Measurements from ENCODE around the gene USP24. TPM values are rescaled to one million over a fixed set of nuclear protein-coding genes. Genes with fewer than 3 reads are reported as not detected.

Gene USP24
- total and polyA plus RNA-seq, 10 of the 15 experiments (the other 5 are each of a cell fraction or from before 2014, with no cell fraction given): 4.6 to 36.5 (median 25.3) TPM

- Histone ChIP-seq H2AFZ (ENCODE audit: control insufficient read depth, low read depth, low read length) (no peak overlapping the region), H3K4me2 (ENCODE audit: control insufficient read depth, insufficient read depth) (no peak overlapping the region), H4K20me1 (ENCODE audit: control insufficient read depth, insufficient read depth) (no peaks in the 10 kb centered on the region), H3K36me3 (ENCODE audit: control insufficient read depth in 2 of 2, insufficient read depth in 2 of 2, low read length in 1 of 2) (no peaks in the 10 kb centered on the region), H3K27me3 (replicated peaks in 1 of 2; ENCODE audit: control insufficient read depth in 2 of 2, insufficient read depth in 2 of 2, low read length in 1 of 2) (no peaks in the 10 kb centered on the region), H3K79me2 (ENCODE audit: control insufficient read depth, insufficient read depth, low read length) (no peaks in the 10 kb centered on the region), H3K4me1 (ENCODE audit: control insufficient read depth, insufficient read depth, low read length) (peaks cover 8% of the 10 kb centered on the region), H3K9ac (ENCODE audit: control insufficient read depth, insufficient read depth, low read length) (no peak overlapping the region), H3K27ac (ENCODE audit: control insufficient read depth, insufficient read depth) (no peak overlapping the region), H3K9me3 (replicated peaks; ENCODE audit: control insufficient read depth, insufficient read depth, low read length) (no peaks in the 10 kb centered on the region), H3K4me3 (no peak overlapping the region)
- in situ Hi-C loops (cut with MboI) (no loop called here), intact Hi-C loops (cut with micrococcal nuclease; ENCODE audit: unreplicated experiment) (no loop called here)
- WGBS (ENCODE audit: insufficient coverage, insufficient replicate concordance, low lambda C conversion rate, missing lambda C conversion rate): 72% methylated on average over 4 of the region's 4 CpGs
- CTCF ChIA-PET: interaction anchor here (1.7 to 2.6 kb wide), 2 partner anchors 25 to 28 kb away, joined by 3 to 6 read pairs; no protein-coding TSS in a partner anchor
- POLR2A ChIA-PET: no interaction called here
- RAD21 ChIA-PET (ENCODE audit: unreplicated experiment): no interaction called here
- BruUV-seq (replicated peaks): no TSS peak
- DNase-seq (ENCODE audit: low read depth, low spot score) (no peak), ATAC-seq (no peak), FAIRE-seq (no peak)
- SMC1A ChIA-PET (ENCODE audit: uncharacterized antibody, unreplicated experiment): interaction anchor here (0.8 to 2.0 kb wide), 4 partner anchors 11 to 95 kb away, joined by 3 to 7 read pairs (median 4); no protein-coding TSS in a partner anchor
- no peak for TF ChIP-seq NR2C1 (IDR thresholded peaks at IDR 0.05)
- no peak for TF ChIP-seq HCFC1 (IDR thresholded peaks at IDR 0.05; ENCODE audit: low read length)
- TF ChIP-seq RELB (IDR thresholded peaks at IDR 0.05; ENCODE audit: low read depth): no peak
- TF ChIP-seq BMI1 (IDR thresholded peaks at IDR 0.05; ENCODE audit: borderline replicate concordance): no peak
- TF ChIP-seq ZBTB11 (CRISPR knock-in tag; IDR thresholded peaks at IDR 0.05): no peak
- no peak for TF ChIP-seq MYC (IDR thresholded peaks at IDR 0.05; ENCODE audit: insufficient read depth, insufficient read length, insufficient replicate concordance, low read length, severe bottlenecking)
- no peak for TF ChIP-seq RELA (IDR thresholded peaks at IDR 0.05; ENCODE audit: borderline replicate concordance, partially characterized antibody)
- no peak for TF ChIP-seq NKRF (conservative IDR thresholded peaks at IDR 0.05)
- no peak for TF ChIP-seq RUNX3 (IDR thresholded peaks at IDR 0.05; ENCODE audit: low read length)
- TF ChIP-seq BCL3 (IDR thresholded peaks at IDR 0.05; ENCODE audit: borderline replicate concordance, insufficient read depth, low read depth, low read length, poor library complexity, severe bottlenecking): no peak
- no peak for TF ChIP-seq POLR2A (IDR thresholded peaks at IDR 0.05; ENCODE audit: low read depth, low read length)
- TF ChIP-seq GATAD2B (conservative IDR thresholded peaks at IDR 0.05; ENCODE audit: low read depth): no peak
- TF ChIP-seq TARDBP (IDR thresholded peaks at IDR 0.05; ENCODE audit: borderline replicate concordance): no peak
- TF ChIP-seq MAX (IDR thresholded peaks at IDR 0.05; ENCODE audit: low read depth, low read length): no peak
- TF ChIP-seq MEF2B (IDR thresholded peaks at IDR 0.05; ENCODE audit: partially characterized antibody, poor library complexity, severe bottlenecking): no peak
Measured at GRCh38 chr1:55250399-55251075, 35.4 kb upstream of the USP24 start.

Data from GM12878 (cell line).